Fibroblast of skin of scalp (primary cell): ENCODE data around the gene RAD9A.
"Not testable (repeated sequence)": the region's sequence is repeated elsewhere in the genome, so short reads cannot be mapped to it uniquely, and the experiment has no call there.

ENCODE experiments used
- DNase-seq: peaks from one replicate; pipeline ENCODE4 v3.0.0-alpha.2; 2013

Gene RAD9A

DNA sequence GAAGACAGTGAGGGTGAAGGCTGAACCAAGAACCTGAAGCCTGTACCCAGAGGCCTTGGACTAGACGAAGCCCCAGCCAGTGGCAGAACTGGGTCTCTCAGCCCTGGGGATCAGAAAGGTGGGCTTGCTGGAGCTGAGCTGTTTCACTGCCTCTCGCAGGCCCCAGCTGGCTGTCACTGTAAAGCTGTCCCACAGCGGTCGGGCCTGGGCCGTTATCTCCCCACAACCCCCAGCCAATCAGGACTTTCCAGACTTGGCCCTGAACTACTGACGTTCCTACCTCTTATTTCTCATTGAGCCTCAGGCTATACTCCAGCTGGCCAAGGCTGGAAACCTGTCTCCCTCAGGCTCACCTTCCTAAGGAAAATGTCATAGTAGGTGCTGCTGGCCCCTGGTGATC, 5.8 kb downstream of the RAD9A start:
- DNase-seq: no peak

DNA sequence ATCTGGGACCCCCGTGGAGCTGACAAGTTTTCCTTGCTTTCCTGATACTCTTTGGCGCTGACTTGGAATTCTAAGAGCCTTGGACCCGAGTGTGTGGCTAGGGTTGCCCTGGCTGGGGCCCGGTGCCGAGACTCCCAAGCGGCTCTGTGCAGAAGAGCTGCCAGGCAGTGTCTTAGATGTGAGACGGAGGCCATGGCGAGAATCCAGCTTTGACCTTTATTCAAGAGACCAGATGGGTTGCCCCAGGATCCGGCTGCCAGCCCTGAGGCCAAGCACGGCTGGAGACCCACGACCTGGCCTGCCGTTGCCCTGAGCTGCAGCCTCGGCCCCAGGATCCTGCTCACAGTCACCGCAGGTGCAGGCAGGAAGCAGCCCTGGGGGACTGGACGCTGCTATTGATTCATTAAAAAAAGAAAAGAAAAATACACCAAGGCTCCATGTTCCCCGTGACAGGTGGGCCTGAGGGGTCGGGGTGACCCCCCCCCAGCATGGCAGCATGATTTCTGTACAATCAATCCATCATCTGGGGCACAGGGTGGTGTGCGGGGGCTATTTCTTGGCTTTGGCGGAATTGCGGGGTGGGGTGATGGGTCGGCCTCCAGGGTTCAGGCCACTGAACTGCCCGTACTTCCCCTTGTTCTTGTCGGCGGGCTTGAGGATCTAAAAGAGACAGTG, 6.3 kb downstream of the RAD9A start:
- DNase-seq: no peak

DNA sequence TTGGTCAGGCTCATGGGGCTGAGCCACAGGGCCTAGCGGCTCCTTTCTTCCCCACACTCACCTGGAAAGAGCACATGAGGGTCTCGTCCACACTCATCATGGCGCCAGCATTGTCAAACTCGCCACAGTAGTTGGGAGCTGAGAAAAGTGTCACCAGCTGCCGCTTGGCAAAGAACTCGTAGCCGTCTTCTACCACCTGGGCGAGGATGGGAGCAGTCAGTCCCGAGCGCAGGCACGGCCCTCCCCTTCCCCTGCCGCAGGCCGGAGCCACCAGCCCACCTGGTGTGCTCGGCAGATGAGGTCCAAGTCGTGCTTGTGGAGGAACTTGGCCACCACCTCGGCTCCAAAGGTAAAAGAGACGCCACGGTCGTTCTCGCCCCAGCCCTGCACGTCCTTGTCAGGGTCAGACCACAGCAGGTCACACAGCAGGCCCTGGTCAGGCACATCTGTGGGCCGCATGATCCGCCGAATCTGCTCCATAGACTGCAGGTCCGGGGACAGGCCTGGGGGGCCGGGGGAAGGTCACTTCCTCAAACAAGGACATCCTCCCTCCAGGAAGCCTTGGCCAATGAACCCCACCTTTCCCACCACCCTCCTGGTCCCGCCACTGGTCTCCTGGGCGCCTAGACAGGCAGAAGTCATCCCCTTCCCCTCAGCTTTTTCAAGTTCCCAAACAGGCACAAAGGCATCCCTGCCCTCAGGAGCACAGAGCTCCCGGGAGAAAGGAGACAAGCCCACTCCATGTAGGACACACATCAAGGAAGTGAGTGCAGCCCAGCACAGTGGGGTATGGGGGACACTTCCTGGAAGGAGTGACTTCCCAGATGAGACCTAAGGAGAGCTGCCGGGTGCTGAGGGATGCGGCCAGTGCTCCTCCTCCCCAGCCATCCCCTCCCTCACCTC, 7.1 kb downstream of the RAD9A start:
- no peak for DNase-seq

DNA sequence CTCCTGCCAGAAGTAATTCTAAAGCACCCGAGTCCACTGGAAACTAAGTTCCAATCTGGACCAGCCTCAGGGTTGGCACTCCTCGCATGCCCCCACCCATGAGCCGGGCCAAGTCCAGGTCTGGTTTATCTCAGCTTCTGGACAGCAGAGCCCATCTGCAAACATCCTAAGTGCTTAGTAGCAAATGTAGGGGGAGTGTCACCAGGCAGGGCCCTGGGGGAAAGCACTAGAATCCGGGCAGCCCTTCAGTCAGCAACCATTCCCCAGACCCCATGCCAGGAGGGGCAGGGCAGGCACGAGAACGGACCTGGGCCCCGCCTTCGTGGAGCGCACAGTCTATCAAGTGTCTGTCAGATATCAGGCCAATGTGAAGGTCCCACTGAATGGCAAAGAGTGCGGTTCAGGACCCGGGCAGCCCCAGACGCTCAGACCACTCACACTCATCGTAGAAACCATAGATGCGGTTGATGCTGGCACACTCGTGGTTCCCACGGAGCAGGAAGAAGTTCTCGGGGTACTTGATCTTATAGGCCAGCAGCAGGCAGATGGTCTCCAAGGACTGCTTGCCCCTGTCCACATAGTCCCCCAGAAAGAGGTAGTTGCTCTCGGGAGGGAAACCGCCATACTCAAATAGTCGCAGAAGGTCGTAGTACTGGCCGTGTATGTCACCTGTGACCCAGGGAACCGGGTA, 8.6 kb downstream of the RAD9A start:
- DNase-seq: no peak

DNA sequence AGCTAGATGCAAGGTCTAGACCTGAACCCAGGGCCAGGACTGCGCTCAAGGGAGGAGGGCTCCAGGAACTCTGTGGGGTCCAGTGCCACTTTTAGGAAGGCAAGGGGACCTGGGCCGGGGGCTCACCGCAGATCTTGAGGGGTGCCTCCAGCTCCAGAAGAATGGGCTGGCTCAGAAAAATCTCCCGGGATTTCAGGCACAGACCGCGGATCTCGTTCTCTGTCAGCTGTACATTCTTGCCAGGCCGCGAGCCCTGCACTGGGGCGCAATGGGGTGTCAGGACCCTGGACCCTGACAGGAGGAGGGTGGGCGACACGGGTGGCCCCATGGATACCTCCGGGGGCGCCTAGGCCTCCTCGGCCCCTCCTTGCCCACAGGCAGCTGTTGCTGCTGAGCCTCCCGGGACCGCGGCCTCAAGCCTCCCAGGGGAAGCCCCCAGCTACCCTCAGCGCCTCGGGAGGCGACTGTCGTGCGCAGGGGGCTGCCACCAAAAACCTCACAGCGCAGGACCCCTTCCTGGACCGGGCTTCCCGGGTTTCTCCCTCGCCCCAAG, 9.2 kb downstream of the RAD9A start:
- DNase-seq: no peak

- peak; percentile 91 for DNase-seq
Observed at GRCh38 chr11:67401495-67402191, 9.9 kb downstream of the RAD9A start, which contains the start of gene PPP1CA. Gene PPP1CA, minus strand, starts transcription at chr11:67401858. Its CDS starts 76 bp downstream, at chr11:67401782.

DNA sequence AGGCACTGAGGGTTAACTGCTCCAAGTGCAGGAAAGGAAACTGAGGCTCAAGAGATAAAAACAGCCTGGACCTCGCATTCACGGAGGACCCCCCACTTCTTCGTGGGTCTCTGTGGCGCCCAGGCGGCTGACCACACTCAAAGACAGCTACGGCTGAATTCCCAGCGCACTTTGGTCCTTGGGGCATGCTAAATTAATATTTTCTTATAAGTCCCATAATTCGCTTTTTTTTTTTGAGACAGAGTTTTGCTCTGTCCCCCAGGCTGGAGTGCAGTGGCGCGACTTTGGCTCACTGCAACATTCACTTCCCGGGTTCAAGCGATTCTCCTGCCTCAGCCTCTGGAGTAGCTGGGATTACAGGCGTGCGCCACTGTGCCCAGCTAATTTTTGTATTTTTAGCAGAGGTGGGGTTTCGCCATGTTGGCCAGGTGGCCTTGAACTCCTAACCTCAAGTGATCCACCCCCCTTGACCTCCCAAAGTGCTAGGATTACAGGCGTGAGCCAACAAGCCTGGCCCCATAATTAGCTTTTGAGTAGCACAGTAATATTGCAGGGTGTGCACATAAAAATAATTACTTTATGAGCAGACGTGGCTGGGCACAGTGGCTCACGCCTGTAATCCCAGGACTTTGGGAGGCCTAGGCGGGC, 10.5 kb downstream of the RAD9A start:
- not testable (repeated sequence) for DNase-seq

DNA sequence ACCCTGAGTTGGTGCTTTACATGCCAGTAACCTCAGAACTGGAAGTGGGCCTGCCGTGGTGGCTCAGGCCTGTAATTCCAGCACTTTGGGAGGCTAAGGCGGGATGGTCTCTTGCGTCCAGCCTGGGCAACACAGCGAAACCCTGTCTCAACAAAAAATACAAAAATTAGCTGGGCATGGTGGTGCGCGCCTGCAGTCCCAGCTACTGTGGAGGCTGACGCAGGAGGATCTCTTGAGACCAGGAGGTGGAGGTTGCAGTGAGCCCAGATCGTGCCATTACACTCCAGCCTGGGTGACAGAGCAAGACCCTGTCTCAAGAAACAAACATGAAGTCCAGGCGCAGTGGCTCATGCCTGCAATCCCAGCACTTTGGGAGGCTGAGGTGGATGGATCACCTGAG, 11.3 kb downstream of the RAD9A start:
- DNase-seq: not testable (repeated sequence)

GRCh38 chr11:67404515-67405195, 12.9 kb downstream of the RAD9A start:
- DNase-seq: no peak

- no peak for DNase-seq
Observed at GRCh38 chr11:67405196-67405567, 13.4 kb downstream of the RAD9A start.

GRCh38 chr11:67405688-67406339, 14.0 kb downstream of the RAD9A start:
- no peak for DNase-seq

- DNase-seq: no peak
Observed at GRCh38 chr11:67406420-67406968, 14.7 kb downstream of the RAD9A start.

GRCh38 chr11:67406969-67407687, 15.3 kb downstream of the RAD9A start:
- no peak for DNase-seq

DNA sequence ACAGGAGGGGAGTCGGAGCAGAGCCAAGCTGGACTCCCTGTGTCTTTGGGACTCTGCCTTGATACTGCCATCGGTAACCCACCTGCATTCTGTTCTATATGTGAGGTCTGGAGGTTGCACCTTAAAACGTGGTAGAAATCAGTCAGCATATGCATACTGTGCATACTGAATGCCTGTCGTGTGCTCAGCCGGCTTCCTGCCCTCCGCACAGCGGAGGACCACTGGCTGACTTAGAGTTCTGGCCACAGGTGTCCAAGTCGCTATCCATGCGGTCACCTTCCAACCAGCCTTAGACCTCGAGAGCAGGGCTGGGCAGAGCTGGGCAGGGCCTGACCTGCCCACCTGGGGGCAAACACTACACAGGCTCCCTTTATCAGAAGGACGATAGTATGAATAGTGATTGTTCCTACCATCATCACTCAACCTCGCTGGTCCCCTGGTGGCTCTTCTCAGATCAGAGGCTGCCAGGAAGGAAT, 15.9 kb downstream of the RAD9A start:
- DNase-seq: no peak

GRCh38 chr11:67408437-67409200, 16.8 kb downstream of the RAD9A start:
- DNase-seq: no peak

GRCh38 chr11:67409261-67409666, 17.5 kb downstream of the RAD9A start:
- DNase-seq: no peak

DNA sequence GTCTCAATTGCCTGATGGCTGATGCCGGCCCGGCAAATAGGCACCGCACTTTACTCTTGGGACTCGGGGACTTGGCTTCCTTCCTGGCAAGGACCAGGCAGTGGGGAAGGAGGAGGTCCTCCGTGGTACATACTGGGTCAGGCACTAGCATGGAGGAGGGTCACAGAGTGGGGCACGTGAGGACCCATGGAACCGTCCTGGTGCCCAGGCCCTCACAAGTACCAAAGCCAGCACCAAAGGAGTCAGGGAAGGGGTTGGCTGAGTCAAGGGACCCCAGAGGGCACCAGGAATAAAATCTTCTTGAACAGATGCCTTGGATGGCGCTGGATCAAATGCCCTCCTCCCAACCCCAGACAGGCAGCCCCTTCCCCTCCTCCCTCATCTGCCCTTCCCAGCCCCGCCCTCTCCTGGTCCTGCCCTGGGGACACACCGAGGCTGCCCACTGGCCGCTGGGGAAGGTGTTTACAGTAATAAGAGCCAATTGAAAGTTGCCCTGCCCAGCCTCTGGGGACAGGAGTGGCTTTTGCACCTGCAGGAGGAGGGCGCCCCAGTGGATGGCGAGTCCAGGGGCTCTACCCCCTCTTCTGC, 18.1 kb downstream of the RAD9A start:
- no peak for DNase-seq

DNA sequence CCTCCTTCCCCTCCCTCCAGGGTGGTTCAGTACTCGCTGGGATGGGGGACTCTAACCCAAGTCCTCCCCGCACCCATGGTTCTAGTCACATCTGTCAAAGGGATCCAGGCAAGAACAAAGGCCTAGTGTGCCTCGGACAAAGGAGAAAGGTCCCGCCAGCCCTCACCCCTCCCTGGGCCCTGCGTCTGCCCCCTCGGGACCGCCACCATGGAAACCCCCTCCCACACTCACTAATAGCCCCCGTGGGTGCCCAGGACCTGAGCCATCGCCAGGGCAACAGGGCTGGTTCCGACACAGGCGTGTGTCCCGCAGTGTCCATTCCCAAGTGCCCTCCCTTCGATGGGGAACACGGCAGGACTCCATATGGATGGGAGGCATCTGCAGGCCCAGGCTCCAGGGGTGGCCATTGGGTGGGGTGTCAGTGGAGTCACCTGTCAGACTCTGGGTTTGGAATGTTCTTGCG, 18.6 kb downstream of the RAD9A start:
- DNase-seq: no peak
